Testis (tissue), 2 donors: ENCODE data around the gene KIFAP3.

ENCODE experiments used
- CTCF ChIP-seq, 3 experiments: fragments of 450-650 bp in 2 of 3; fragments of 200-600 bp in 1 of 3; sonication (generic) in 1 of 3; IDR thresholded peaks; one replicate each; pipeline ENCODE4 v1.5.1; 2016 to 2019; ENCODE audit warnings: antibody characterized with exemption in 3 of 3, mild to moderate bottlenecking in 2 of 3, moderate library complexity in 1 of 3
- POLR2A ChIP-seq: fragments of 450-650 bp; IDR thresholded peaks from one replicate; pipeline ENCODE4 v1.6.1; 2017; ENCODE audit warnings: antibody characterized with exemption, mild to moderate bottlenecking, moderate library complexity

- no peak for TF ChIP-seq CTCF (IDR thresholded peaks at IDR 0.05)
- TF ChIP-seq POLR2A, result no peak
Observed at GRCh38 chr1:170044187-170044586, 30.3 kb downstream of the KIFAP3 start.
